RCC 7860 (cell line): ENCODE data around the gene ABI1.
"Not testable (repeated sequence)": the region's sequence is repeated elsewhere in the genome, so short reads cannot be mapped to it uniquely, and the experiment has no call there.

ENCODE experiments used
- DNase-seq: peaks from one replicate; pipeline ENCODE4 v3.0.0-alpha.2; 2015; ENCODE audit warnings: low spot score
- FAIRE-seq: peaks from 2 replicates; lab custom pipeline; 2012; peaks lifted over from hg19 to GRCh38; lab: Jason Lieb, UNC

ABI1 gene

GRCh38 chr10:26860443-26861204 is at the start of gene ABI1:
Gene ABI1, minus strand, starts transcription at chr10:26860958. Its CDS starts 95 bp downstream, at chr10:26860863.
- FAIRE-seq (peak; percentile 88), DNase-seq (peak; percentile 98)

GRCh38 chr10:26909753-26910152 is 49.0 kb upstream of the ABI1 start:
- FAIRE-seq (no peak), DNase-seq (no peak)

- not testable (repeated sequence) for FAIRE-seq
These were observed 44.6 kb upstream of the ABI1 start for GRCh38 chr10:26905253-26905781.

GRCh38 chr10:26903431-26904217 is 42.9 kb upstream of the ABI1 start:
- FAIRE-seq (no peak), DNase-seq (no peak)

More at GRCh38 chr10:26905253-26905781, 44.6 kb upstream of the ABI1 start:
- not testable (repeated sequence) for DNase-seq

GRCh38 chr10:26892306-26892923 is 31.7 kb upstream of the ABI1 start:
- DNase-seq, FAIRE-seq: not testable (repeated sequence)

- no peak for FAIRE-seq
- no peak for DNase-seq
These were observed 30.2 kb upstream of the ABI1 start for GRCh38 chr10:26890956-26891355.

- DNase-seq = no peak
- FAIRE-seq = no peak
These were observed 27.0 kb upstream of the ABI1 start for GRCh38 chr10:26887611-26888215.

- peak; percentile 78 for FAIRE-seq
- peak; percentile 48 for DNase-seq
These were observed 21.0 kb upstream of the ABI1 start for GRCh38 chr10:26881600-26882331.

GRCh38 chr10:26879744-26880143 is 19.0 kb upstream of the ABI1 start:
- no peak for DNase-seq
- FAIRE-seq = no peak

- FAIRE-seq = no peak
- no peak for DNase-seq
These were observed 10.0 kb upstream of the ABI1 start for GRCh38 chr10:26870766-26871165.

- DNase-seq (no peak), FAIRE-seq (no peak)
These were observed 8.8 kb upstream of the ABI1 start for GRCh38 chr10:26869528-26869927.

GRCh38 chr10:26863351-26864076 is 2.8 kb upstream of the ABI1 start:
- FAIRE-seq (no peak), DNase-seq (no peak)

GRCh38 chr10:26861205-26861998 is 644 bp upstream of the ABI1 start:
- DNase-seq = no peak
- no peak for FAIRE-seq

- DNase-seq (peak; percentile 57), FAIRE-seq (peak; percentile 38)
These were observed 686 bp downstream of the ABI1 start for GRCh38 chr10:26860102-26860442.

- FAIRE-seq (no peak), DNase-seq (no peak)
These were observed 1.3 kb downstream of the ABI1 start for GRCh38 chr10:26859241-26860101.

GRCh38 chr10:26858707-26859034 is 2.1 kb downstream of the ABI1 start:
- FAIRE-seq (no peak), DNase-seq (no peak)

- DNase-seq = peak; percentile 23
- peak; percentile 44 for FAIRE-seq
These were observed 2.6 kb downstream of the ABI1 start for GRCh38 chr10:26857991-26858706.
